HG03378 (cell line): ENCODE measurements around the gene RFT1.

ENCODE experiments used
- ATAC-seq: cut with Tn5 transposase; IDR thresholded peaks from one replicate; pipeline ENCODE4 v1.9.1; 2021; ENCODE audit warnings: mild to moderate bottlenecking, moderate library complexity; ENCODE audit not compliant: unreplicated experiment

Gene RFT1

DNA sequence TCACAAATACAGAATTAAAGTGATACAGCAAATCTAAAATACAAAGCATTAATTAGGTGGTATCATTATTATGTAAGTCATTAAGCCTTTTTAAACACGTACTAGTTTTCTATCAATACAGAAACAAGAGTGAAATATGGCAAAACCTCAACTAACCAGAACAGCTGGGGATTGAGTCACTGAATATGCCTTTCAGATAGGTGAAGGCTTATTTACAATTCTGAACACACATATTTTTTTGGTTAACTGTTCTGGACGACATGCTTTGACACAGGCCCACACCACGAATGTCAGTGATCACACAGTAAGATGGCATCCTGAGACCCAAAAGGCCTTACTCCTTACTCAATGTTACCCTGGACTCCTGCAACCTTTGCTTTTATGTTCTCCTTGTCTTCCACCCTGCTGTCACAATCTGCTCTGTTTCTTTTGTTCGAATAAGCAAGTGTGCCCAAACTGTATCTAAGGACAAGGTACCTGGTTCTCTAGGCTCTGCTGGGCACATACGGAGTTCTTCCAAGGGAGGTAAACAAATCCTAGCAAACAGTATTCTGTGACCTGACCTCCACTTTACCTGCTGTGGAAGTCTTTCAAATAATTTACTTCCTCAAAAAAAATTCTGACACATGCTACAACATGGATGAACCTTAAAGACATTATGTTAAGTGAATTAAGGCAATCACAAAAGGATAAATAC is 91.4 kb downstream of the RFT1 start:
- ATAC-seq, result no peak
